ENCODE results near the gene DACH1.

The DACH1 gene

GRCh38 chr13:71499235-71499634 is 367.8 kb downstream of the DACH1 start:
- TF ChIP-seq SPI1 (IDR thresholded peaks at IDR 0.05; ENCODE audit: borderline replicate concordance, low read depth) (no peak), GABPA (IDR thresholded peaks at IDR 0.05; ENCODE audit: low read depth) (no peak), REST (IDR thresholded peaks at IDR 0.05; ENCODE audit: insufficient replicate concordance, low read depth) (no peak), POLR2AphosphoS5 (IDR thresholded peaks at IDR 0.05; ENCODE audit: low read depth) (no peak), CTCF (IDR thresholded peaks at IDR 0.05; ENCODE audit: insufficient read depth, low read length) (no peak)
- Histone ChIP-seq H3K4me3 (replicated peaks; ENCODE audit: insufficient read depth, low read length) (no peak overlapping the region), H3K27ac (replicated peaks) (no peak overlapping the region), H3K27me3 (ENCODE audit: insufficient read depth, poor library complexity, severe bottlenecking) (no peaks in the 10 kb centered on the region)
- DNase-seq (ENCODE audit: low read depth in 1 of 2, low spot score in 1 of 2): no peak

- Histone ChIP-seq H3K27ac (replicated peaks) (no peak overlapping the region), H3K27me3 (ENCODE audit: insufficient read depth, poor library complexity, severe bottlenecking) (no peaks in the 10 kb centered on the region), H3K4me3 (replicated peaks; ENCODE audit: insufficient read depth, low read length) (no peak overlapping the region)
- DNase-seq (ENCODE audit: low read depth in 1 of 2, low spot score in 1 of 2): no peak
- no peak for TF ChIP-seq SPI1 (IDR thresholded peaks at IDR 0.05; ENCODE audit: borderline replicate concordance, low read depth)
- no peak for TF ChIP-seq GABPA (IDR thresholded peaks at IDR 0.05; ENCODE audit: low read depth)
These were observed 373.8 kb downstream of the DACH1 start for GRCh38 chr13:71493189-71493588.

- H3K4me3 ChIP-seq (replicated peaks; ENCODE audit: insufficient read depth, low read length): no peak overlapping the region
- no peak overlapping the region for H3K27ac ChIP-seq (replicated peaks)
- H3K27me3 ChIP-seq (ENCODE audit: insufficient read depth, poor library complexity, severe bottlenecking): no peaks in the 10 kb centered on the region
- DNase-seq (ENCODE audit: low read depth in 1 of 2, low spot score in 1 of 2): no peak
- TF ChIP-seq CTCF (IDR thresholded peaks at IDR 0.05; ENCODE audit: insufficient read depth, low read length) (no peak), REST (IDR thresholded peaks at IDR 0.05; ENCODE audit: insufficient replicate concordance, low read depth) (no peak), GABPA (IDR thresholded peaks at IDR 0.05; ENCODE audit: low read depth) (no peak), POLR2AphosphoS5 (IDR thresholded peaks at IDR 0.05; ENCODE audit: low read depth) (no peak), SPI1 (IDR thresholded peaks at IDR 0.05; ENCODE audit: borderline replicate concordance, low read depth) (no peak)
These were observed 374.6 kb downstream of the DACH1 start for GRCh38 chr13:71492346-71492871.

- H3K27ac ChIP-seq (replicated peaks): no peak overlapping the region
- no peak for DNase-seq (ENCODE audit: low read depth in 1 of 2, low spot score in 1 of 2)
- H3K4me3 ChIP-seq (replicated peaks; ENCODE audit: insufficient read depth, low read length): no peak overlapping the region
- H3K27me3 ChIP-seq (ENCODE audit: insufficient read depth, poor library complexity, severe bottlenecking): no peaks in the 10 kb centered on the region
- no peak for TF ChIP-seq SPI1 (IDR thresholded peaks at IDR 0.05; ENCODE audit: borderline replicate concordance, low read depth)
- TF ChIP-seq GABPA (IDR thresholded peaks at IDR 0.05; ENCODE audit: low read depth): no peak
- TF ChIP-seq REST (IDR thresholded peaks at IDR 0.05; ENCODE audit: insufficient replicate concordance, low read depth): no peak
- TF ChIP-seq POLR2AphosphoS5 (IDR thresholded peaks at IDR 0.05; ENCODE audit: low read depth): no peak
- TF ChIP-seq CTCF (IDR thresholded peaks at IDR 0.05; ENCODE audit: insufficient read depth, low read length): no peak
These were observed 376.0 kb downstream of the DACH1 start for GRCh38 chr13:71491010-71491409.
